IPS DF 4.7 (cell line): Measurements from ENCODE around the gene POLG.

Experiments used
- DNase-seq: peaks from one replicate; pipeline ENCODE4 v3.0.0-alpha.2; 2013; ENCODE audit warnings: low spot score; ENCODE audit errors: extremely low read depth

Gene POLG

DNA sequence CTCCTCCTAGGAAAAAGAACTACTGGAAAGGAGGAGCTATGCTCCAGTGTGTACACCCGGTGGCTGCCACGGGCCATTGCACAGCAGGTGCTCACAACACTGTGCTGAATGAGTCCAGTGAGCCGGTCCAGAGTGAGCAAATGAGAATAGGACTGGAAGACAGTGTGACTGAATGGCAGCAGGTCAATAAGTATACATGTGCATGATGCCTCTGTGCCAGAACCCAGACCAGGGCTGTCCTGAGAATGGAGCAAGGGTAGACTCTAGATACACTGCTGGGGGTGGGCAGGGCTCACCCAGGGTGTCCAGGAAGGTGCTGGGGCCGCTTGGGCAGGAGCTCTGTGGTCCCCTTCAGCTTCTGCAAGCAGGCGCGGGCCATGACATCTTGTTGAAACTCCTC is 8.3 kb downstream of the POLG start:
- DNase-seq = no peak

DNA sequence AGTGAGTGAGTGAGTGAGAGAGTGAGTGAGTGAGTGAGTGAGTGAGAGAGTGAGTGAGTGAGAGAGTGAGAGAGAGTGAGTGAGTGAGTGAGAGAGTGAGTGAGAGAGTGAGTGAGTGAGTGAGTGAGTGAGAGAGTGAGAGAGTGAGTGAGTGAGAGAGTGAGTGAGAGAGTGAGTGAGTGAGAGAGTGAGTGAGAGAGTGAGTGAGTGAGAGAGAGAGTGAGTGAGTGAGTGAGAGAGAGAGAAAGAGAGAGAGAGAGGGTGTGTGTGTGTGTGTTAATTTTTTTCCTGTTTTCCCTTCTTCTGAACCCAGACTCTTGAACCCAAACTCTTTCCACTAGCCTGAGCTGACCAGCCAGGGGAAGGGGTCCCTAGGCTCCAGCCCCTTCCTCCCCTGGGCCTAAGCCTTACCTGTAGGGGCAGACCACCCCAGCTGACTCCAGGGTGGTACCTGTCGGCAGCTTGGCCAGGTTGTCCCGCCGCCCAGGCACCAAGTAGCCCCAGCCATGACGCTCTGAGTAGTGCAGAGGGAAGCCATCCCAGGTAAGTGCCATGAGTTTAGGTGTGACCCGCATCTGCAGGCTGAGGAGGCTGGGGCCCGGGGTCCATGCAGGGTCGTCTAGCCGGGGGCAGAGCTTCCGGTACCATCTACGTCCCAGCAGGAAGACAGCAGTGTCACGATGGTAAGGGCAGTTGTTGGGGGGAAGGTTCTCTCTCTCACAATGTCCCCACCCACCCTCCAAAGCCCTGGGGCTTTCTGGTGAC is 9.4 kb downstream of the POLG start:
- no peak for DNase-seq

DNA sequence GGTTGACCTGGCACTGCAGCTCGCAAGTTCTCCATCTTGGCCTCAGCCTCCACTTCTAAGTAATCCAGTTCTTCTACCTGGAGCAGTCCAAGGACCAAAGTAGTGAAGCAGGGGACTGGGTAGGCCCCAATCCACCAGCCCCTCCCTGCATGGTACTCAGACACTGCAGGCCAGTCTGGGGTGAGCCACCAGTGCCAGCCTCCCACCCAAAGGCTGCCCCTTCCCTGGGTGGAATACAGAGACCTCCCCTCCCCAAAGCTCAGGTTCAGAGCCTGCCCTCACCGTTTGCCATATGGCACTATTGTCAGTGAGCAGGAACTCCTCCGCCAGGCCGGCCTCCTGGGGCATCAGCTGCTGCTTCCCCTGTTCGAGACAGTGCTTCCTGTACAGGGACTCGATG is 10.8 kb downstream of the POLG start:
- DNase-seq = no peak

GRCh38 chr15:89322822-89323221 is 11.8 kb downstream of the POLG start:
- DNase-seq = no peak

DNA sequence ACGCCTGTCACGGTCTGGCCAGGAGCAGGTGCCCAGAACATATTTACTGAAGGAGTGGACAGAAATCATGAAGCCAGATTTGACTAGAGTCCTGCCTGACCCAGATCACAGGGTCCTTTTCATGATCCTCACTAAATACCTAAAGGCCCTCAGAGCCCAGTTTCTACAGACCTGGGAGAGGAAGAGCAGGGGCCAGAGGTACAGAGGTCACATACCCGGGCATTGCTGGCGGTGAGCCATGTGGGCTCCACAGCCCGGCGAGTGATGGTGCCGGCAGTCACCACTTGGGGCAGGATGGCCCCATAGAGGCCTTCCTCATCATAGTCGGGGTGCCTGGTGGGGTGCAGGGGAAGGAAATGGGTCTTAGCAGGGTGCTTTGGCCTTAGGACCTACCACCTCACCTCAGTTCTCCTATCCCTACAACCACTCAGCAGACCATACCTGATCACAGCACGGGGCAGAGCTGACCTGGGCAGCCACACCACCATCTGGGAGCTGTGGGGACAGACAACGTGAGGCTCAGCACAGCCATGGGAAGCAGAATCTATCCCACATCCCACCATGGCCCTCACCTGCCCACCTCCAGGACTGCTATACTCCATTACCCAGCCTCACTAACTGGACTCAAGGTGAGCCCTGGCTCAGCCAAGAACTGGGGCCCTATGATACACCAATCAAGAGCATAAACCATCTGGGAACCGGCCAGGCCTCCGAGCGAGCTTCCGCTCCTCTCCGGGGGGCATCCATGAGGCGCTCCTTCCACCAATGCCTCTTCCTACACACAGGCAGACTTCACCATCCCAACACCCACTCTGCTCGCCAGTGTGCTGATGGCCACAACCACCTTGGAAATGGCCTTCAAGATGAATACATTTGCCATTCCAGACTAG is 12.9 kb downstream of the POLG start:
- no peak for DNase-seq

- no peak for DNase-seq
Measured at GRCh38 chr15:89320200-89320599, 14.4 kb downstream of the POLG start.

- no peak for DNase-seq
Measured at GRCh38 chr15:89319678-89320077, 14.9 kb downstream of the POLG start.

GRCh38 chr15:89317186-89317720 is 17.4 kb downstream of the POLG start:
- DNase-seq = no peak

DNA sequence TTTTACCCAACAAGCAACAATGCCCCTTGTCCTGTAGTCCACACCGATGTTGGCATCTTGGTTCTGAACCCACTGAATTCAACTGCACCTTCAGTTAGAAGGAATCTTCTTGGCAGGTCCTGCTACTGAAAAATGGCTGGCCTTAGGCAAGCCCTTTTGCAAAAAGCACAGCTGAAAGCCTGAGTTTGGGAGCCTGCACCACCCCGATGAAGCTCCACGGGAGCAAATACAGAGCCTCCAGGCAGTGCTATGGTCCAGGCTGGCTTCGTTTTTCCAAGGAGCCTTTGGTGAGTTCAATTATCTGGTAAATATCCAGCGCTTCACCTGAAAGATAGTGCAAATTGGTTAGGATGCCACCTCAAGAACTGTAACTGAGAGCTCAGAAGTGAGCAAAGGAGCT is 18.1 kb downstream of the POLG start:
- DNase-seq = no peak

GRCh38 chr15:89315375-89315929 is 19.2 kb downstream of the POLG start:
- no peak for DNase-seq

- no peak for DNase-seq
Measured at GRCh38 chr15:89309993-89310392, 24.6 kb downstream of the POLG start.

GRCh38 chr15:89308236-89308635 is 26.4 kb downstream of the POLG start:
- no peak for DNase-seq

- DNase-seq = no peak
Measured at GRCh38 chr15:89307791-89308190, 26.8 kb downstream of the POLG start.

DNA sequence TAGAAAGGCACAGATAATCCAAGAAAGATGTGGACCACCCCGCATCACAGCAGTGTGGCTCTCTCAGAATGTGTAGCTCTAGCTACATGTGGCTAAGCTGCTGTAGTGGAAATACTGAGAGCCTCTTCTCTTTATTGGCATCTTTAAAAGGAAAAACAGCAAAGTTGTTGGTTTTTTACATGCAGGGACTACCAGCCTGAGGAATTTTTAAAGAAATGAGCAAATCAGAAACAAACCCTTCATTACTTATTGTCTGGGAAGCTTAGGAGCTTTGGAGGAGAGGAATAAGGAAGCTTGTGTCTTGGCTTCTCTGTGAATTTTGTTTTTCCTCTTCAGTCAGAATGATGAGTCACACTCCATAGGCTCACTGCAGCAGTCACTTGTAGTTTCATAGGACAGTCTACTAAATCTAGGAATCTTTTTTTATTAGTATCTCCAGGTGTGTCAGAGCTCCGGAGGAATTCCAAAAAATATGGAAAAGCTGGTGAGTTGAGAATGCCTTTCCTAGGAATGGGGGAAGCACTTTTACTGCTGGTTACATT is 27.5 kb downstream of the POLG start:
- no peak for DNase-seq

DNA sequence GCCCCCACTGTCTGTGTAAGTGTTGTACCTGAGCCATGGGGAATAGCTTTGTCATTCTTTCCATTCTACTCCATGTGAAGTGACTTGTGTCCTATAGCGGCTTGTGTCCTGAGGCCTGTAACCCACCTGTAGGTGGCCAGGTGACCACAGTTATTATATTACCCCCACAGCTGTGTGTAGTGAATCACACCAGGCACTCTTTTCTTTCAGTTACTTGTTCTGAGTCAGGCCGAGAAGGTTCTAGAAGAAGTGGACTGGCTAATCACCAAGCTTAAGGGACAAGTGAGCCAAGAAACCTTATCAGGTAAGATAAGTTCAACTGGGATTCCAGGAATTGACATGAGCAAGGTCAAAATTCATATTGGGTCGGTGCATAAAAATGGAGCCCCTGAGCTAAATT is 29.2 kb downstream of the POLG start:
- DNase-seq = no peak

DNA sequence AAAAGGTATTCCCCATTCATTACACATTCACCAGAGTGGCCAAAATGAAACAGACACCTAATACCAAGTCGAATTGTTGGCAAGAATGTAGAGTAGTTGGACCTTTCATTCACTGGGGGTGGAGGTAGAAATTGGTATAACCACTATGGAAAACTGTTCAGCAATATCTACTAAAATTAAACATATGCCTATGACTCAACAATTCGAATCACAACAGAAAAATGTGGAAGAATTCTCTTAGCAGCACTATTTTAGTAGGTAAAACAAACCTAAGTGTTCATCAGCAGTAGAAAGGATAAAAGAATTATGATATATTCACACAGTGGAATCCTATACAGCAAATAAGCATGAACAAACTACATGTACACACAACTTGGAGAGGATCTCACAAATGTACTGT is 30.6 kb downstream of the POLG start:
- DNase-seq = no peak

DNA sequence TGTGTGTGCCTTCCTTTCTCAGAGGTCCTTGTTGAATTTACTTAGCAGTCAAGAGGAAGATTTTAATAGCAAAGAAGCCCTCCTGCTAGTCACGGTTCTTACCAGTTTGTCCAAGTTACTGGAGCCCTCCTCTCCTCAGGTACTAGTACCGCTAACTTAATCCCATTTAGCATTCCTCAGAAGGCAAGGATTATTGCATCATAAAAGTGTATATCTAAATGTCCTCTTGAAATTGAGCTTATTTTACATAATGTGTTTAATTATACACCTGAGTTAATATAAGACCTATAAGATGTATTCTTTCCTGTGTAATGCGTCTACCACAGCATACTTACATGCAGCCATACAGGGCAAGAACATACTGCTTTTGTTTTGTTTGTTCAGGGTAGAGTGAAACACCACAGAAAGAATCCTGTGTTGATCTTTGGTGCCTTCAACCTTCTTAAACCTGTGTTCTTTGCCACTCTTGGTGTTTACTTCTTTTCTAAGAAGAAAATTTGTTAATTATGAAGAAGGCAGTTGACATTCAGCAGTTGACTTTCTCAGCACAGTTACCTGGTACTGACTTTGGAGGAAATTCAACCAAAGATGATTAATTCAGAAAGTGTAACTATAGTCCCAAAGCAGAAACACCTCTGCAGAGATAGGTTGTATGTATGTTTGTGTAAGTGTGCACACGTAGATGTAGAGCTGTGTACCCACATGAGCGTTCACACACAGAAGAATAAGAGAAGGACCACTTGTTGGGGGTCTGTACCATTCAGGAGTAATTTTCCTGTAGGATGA is 33.1 kb downstream of the POLG start:
- DNase-seq = no peak

DNA sequence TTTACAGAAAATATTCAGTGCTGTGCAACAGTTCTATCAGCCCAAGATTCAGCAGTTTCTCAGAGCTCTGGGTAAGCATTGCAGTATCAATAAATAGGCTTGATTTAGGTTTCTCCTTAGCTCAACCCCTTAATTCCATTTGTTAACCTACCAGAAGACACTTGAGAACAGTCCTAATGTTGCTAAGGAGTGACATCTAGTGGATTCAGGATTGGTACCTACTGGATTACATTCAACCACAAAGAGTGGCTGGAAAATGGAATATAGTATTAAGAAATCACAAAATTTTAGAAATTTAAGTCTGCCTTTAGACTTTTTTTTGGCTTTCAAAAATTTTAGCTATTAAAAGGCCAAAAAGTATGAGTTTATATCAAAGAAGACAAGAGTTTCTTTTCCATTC is 34.7 kb downstream of the POLG start:
- no peak for DNase-seq

GRCh38 chr15:89293012-89293411 is 41.6 kb downstream of the POLG start:
- DNase-seq = no peak

DNA sequence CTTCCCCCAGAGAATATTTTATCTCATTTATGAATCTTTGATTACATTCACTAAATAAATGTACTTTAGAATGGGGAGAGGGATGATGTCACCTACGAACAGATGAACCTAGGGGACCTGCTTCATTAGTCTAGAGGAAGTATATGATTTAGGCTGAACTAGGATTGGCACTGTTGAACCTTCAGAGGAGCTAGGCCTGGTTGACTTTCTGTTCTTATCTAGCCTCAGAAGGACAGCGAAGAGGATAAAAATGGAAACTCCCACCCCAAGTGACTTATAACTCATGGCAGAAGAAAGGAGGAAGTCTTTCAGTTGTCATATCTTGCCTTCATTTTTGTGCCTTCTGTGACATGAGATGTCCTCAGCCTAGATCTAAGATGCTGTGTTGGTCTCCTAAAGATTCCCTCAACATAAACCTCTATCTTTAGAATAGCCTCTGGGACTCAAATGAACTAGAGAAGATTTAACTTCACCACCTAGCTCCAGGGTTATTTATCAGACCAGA is 42.6 kb downstream of the POLG start:
- DNase-seq = no peak

DNA sequence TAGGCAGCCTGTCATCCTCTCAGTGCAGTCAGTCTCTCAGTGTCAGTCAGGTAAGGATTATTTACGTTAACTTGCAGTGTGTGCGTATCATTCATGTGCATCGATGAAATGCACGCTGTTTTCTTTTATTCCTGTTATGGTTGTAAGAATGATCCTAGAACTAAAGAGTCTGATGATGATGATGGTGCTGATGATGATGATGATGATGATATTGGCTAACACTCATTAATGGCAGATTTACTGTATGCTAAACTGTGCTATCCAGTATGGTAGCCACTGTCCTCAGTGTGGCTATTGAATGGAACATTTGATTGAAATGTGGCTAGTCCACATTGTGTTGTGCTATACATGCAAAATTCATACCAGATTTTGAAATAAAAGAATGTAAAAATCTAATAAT is 51.4 kb downstream of the POLG start:
- DNase-seq = no peak
